Adrenal gland (tissue), 12 donors: Measurements from ENCODE around the gene CD48. TPM values are rescaled to one million over a fixed set of nuclear protein-coding genes. Genes with fewer than 3 reads are reported as not detected.

Experiments used
- DNase-seq, 7 donors: peaks; one replicate each; pipeline ENCODE4 v3.0.0-alpha.2; 2019 to 2020
- H3K27ac ChIP-seq, 5 donors: fragments of 200-600 bp; sonication (generic) in 4 of 5; 1 replicate in 3 of 5; 2 replicates in 2 of 5; pipeline versions ENCODE4 v1.5.1 to v1.8.0; 2016 to 2020; ENCODE audit warnings: mild to moderate bottlenecking in 1 of 5
- H3K27me3 ChIP-seq: fragments of 200-600 bp; 2 replicates; pipeline ENCODE4 v1.8.0; 2021
- H3K36me3 ChIP-seq, 2 donors: fragments of 200-600 bp; replicated peaks in 1 of 2; 1 replicate in 1 of 2; 2 replicates in 1 of 2; pipeline versions ENCODE4 v1.5.1 to v1.8.0; 2018 to 2022
- H3K4me1 ChIP-seq, 2 donors: fragments of 200-600 bp; replicated peaks in 1 of 2; 1 replicate in 1 of 2; 2 replicates in 1 of 2; pipeline versions ENCODE4 v1.5.1 to v1.8.0; 2018 to 2021
- H3K4me3 ChIP-seq, 4 donors: fragments of 200-600 bp; sonication (generic) in 3 of 4; one replicate each; pipeline ENCODE4 v1.5.1; 2016 to 2018
- H3K9me3 ChIP-seq, 3 donors: fragments of 200-600 bp; sonication (generic) in 1 of 3; replicated peaks in 1 of 3; 1 replicate in 2 of 3; 2 replicates in 1 of 3; pipeline versions ENCODE4 v1.5.1 to v1.8.0; 2016 to 2021
- POLR2A ChIP-seq, 2 donors: fragments of 450-650 bp; IDR thresholded peaks; one replicate each; pipeline ENCODE4 v1.6.1; 2017; ENCODE audit warnings: antibody characterized with exemption in 2 of 2, mild to moderate bottlenecking in 2 of 2, moderate library complexity in 1 of 2
- WGBS, 4 donors: extraction: QIAGEN DNeasy Blood & Tissue Kit in 2 of 4; methylation state at CpG; one replicate each; pipeline versions ENCODE4 v1.1.5 to v1.1.7; 2013 to 2017; 5-methylcytosine and 5-hydroxymethylcytosine counted together
- intact Hi-C, 2 donors: fragments of 100-400 bp; cut with DNase I; formaldehyde crosslinking; loops; one replicate each; pipeline versions ENCODE4 v1.14.1 to v1.15.0; 2022 to 2023
- polyA plus RNA-seq, 3 donors: library from polyadenylated mRNA; stranded (reverse); fragments of 200-250 nt in 2 of 3; fragments of 350-450 nt in 1 of 3; fragmentation: Illumina TruSeq in 1 of 3; extraction: RNeasy Lipid Tissue Mini Kit (QIAGEN cat#74804) in 1 of 3; gene quantifications; one replicate each; pipeline ENCODE4 v1.2.3, GENCODE V29; 2013 to 2014
- total RNA-seq, 9 donors: library from RNA; depleted of rRNA in 4 of 9; stranded (reverse); fragments of >200 nt in 4 of 9; fragments of 120-200 nt in 1 of 9; fragmentation: NEBNext Ultra II Directional in 1 of 9; extraction: Animal tissue kit (Norgen Biotek cat#: 25700) in 1 of 9; gene quantifications; one replicate each; pipeline versions ENCODE4 v1.1.0 to v1.2.4, GENCODE V29; 2013 to 2023
- TF ChIP-seq, protein P1 (sequence below), 6 experiments: fragments of 450-650 bp in 4 of 6; fragments of 200-600 bp in 2 of 6; sonication (generic) in 1 of 6; IDR thresholded peaks; 1 replicate in 5 of 6; 2 replicates in 1 of 6; pipeline versions ENCODE4 v1.5.1 to v1.8.0; 2016 to 2021; ENCODE audit warnings: antibody characterized with exemption in 6 of 6, mild to moderate bottlenecking in 2 of 6, moderate library complexity in 1 of 6
- donor health status: healthy with polysubstance abuse.
- donor health status: Bipolar disorder and iron deficiency.
- donor health status: DM: yes; HTN: yes; CAD: no.
- donor health status: DM: no; HTN: no; CAD: no.
- donor health status: DM: no; HTN: no; CAD: no.
- donor health status: DM: yes; HTN: yes; CAD: no.

CD48 gene
- total and polyA plus RNA-seq, 12 donors, result 1.4 to 9.0 (median 3.9) TPM; not detected in 1

DNA sequence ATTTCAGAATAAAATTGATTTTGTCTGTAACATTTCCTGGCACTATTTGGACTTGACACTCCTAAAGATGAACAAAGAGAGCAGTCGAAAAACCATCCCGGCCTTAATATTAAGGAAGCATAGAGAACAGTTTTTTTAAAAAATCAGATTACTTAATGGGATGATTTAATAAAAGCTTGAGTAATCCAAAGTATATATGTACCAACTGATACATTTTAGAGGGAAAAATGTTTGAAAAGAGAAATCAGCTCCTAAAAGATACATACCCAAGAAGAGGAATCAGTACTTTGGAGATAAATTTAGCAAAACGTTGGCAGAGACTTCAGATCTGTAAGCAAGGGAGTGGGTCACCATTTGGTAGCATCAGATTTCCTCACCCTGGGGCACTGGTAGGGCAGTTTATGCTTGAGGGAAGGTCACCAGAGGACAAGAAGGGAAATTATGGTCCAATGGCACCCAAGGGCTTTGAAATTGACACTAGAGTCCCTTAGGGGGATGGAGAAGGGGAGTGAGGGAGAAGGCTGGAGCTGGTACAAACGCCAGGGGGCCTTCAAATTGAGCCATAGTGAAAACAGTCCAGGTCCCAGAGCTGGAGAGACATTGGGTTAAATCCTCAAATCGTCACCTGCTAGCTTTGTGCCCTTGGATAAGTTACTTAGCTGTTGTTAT lies 33.4 kb upstream of the CD48 start:
- intact Hi-C loops, result no loop called here
- no peaks in the 10 kb centered on the region for H3K36me3 ChIP-seq
- TF ChIP-seq POLR2A (IDR thresholded peaks at IDR 0.05), result no peak
- TF ChIP-seq, protein P1, sequence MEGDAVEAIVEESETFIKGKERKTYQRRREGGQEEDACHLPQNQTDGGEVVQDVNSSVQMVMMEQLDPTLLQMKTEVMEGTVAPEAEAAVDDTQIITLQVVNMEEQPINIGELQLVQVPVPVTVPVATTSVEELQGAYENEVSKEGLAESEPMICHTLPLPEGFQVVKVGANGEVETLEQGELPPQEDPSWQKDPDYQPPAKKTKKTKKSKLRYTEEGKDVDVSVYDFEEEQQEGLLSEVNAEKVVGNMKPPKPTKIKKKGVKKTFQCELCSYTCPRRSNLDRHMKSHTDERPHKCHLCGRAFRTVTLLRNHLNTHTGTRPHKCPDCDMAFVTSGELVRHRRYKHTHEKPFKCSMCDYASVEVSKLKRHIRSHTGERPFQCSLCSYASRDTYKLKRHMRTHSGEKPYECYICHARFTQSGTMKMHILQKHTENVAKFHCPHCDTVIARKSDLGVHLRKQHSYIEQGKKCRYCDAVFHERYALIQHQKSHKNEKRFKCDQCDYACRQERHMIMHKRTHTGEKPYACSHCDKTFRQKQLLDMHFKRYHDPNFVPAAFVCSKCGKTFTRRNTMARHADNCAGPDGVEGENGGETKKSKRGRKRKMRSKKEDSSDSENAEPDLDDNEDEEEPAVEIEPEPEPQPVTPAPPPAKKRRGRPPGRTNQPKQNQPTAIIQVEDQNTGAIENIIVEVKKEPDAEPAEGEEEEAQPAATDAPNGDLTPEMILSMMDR (IDR thresholded peaks at IDR 0.05), result no peak
- no peaks in the 10 kb centered on the region for H3K9me3 ChIP-seq
- WGBS, 4 donors, result 67 to 72% (median 69%) methylated on average over 5 of the region's 5 CpGs
- H3K27ac ChIP-seq, result no peak overlapping the region
- H3K27me3 ChIP-seq, result no peaks in the 10 kb centered on the region
- no peak for DNase-seq
- no peak overlapping the region for H3K4me3 ChIP-seq
- H3K4me1 ChIP-seq, result peaks cover 4 to 11% of the 10 kb centered on the region in 2 donors

DNA sequence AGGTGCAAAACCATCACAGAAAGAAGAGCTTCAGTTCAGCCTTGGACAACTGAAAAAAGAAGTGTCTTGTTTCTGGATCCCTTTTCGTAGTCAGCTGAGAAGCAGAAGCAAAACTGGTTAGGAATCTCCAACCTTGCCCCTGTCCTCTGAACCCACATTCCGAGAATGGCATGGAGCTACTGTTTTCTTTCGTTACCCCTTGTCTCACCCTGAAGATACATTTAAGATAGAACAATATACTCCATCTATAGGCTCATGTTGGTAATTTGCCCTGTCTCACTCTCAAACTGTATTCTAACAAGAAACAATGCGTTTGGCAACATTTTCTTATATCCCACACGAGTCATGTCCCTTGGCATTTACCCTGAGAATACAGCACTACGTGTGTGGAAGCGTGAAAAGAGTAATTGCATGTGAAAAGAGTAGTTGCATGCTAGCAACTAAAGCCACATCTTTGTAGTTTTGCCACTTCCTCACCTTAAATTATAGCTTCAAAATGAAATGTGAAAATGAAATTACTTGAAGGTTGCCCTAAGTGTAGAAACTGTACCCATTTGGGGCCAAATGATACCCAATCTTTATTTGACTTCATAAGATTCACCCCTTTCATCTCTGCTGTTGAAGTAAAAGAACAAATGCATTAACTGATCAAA lies 32.7 kb upstream of the CD48 start:
- no peaks in the 10 kb centered on the region for H3K36me3 ChIP-seq
- 60 to 66% (median 64%) methylated on average over 7 of the region's 7 CpGs for WGBS, 4 donors
- H3K9me3 ChIP-seq, result no peaks in the 10 kb centered on the region
- no peaks in the 10 kb centered on the region for H3K27me3 ChIP-seq
- peaks cover 4 to 10% of the 10 kb centered on the region in 2 donors for H3K4me1 ChIP-seq
- intact Hi-C loops, result no loop called here
- H3K27ac ChIP-seq, result no peak overlapping the region
- TF ChIP-seq POLR2A (IDR thresholded peaks at IDR 0.05), result no peak
- TF ChIP-seq, protein P1 (IDR thresholded peaks at IDR 0.05), result no peak
- H3K4me3 ChIP-seq, result no peak overlapping the region
- no peak for DNase-seq

DNA sequence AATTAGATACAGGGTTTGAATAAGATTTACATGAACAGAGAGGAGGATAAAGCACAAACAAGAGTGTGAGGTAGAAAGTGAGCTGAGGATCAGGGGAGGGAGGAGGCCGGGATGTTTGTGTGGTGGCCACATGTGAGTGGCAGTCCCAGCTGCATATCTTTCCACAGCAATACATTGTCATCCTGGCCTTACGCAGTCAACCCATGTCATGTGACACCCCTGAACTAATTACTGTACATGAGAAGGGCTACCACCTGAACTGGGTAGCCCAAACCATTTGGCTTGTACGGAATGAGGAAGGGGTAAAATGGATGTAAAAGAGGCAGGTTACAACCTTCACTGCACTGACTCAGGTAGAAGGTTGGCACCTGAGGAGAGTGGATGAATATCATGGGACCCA lies 31.6 kb upstream of the CD48 start:
- Histone ChIP-seq H3K4me3 (no peak overlapping the region), H3K27ac (no peak overlapping the region), H3K36me3 (no peaks in the 10 kb centered on the region), H3K27me3 (no peaks in the 10 kb centered on the region), H3K9me3 (no peaks in the 10 kb centered on the region), H3K4me1 (no peaks in the 10 kb centered on the region)
- no peak for DNase-seq
- TF ChIP-seq, protein P1 (IDR thresholded peaks at IDR 0.05), result no peak
- no peak for TF ChIP-seq POLR2A (IDR thresholded peaks at IDR 0.05)
- intact Hi-C loops, result no loop called here
- WGBS, 4 donors, result 77 to 90% (median 84%) methylated on average over 3 of the region's 3 CpGs

DNA sequence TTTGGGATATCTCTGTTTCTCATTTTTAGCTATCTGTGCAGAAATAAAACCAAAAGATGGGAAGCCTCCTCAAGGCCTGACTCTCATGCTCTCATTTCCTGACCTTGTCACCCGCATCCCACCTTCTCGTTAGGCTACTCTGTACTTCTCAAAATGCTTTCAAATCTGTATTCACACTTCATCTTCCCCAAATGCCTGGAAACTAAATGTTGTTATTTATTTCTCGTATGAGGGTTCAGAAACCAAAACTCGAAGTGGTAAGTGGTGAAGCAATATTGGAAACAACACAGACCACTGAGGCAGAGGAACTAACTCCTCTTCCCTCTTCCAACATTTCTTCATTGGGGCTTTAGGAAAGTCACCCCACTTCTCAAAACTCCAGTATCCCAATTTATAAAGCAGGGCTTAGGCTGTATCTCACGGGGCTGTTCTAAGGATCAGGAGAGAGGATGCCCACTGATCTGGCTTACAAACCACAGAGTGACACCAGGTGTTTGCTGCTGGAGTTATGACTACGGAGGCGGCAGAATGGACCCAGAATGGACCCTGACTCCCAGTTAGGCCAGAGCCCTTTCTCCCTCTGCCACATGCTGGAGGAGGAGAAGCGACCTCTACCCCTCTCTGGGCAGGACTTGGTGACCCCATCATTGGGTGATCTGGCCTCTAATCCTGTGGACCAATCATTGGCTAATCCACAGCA lies 31.0 kb upstream of the CD48 start:
- Histone ChIP-seq H3K9me3 (no peaks in the 10 kb centered on the region), H3K4me3 (no peak overlapping the region), H3K27ac (no peak overlapping the region), H3K4me1 (no peaks in the 10 kb centered on the region), H3K27me3 (no peaks in the 10 kb centered on the region), H3K36me3 (no peaks in the 10 kb centered on the region)
- intact Hi-C loops, result no loop called here
- no peak for TF ChIP-seq POLR2A (IDR thresholded peaks at IDR 0.05)
- TF ChIP-seq, protein P1 (IDR thresholded peaks at IDR 0.05), result no peak
- WGBS, 4 donors, result 75 to 90% (median 79%) methylated on average over 8 of the region's 8 CpGs
- no peak for DNase-seq
